GM19463 (cell line): ENCODE results near the gene PSD4.

Experiments
- ATAC-seq: cut with Tn5 transposase; IDR thresholded peaks from one replicate; pipeline ENCODE4 v1.9.1; 2021; ENCODE audit warnings: mild to moderate bottlenecking, moderate library complexity; ENCODE audit not compliant: unreplicated experiment

The PSD4 gene

DNA sequence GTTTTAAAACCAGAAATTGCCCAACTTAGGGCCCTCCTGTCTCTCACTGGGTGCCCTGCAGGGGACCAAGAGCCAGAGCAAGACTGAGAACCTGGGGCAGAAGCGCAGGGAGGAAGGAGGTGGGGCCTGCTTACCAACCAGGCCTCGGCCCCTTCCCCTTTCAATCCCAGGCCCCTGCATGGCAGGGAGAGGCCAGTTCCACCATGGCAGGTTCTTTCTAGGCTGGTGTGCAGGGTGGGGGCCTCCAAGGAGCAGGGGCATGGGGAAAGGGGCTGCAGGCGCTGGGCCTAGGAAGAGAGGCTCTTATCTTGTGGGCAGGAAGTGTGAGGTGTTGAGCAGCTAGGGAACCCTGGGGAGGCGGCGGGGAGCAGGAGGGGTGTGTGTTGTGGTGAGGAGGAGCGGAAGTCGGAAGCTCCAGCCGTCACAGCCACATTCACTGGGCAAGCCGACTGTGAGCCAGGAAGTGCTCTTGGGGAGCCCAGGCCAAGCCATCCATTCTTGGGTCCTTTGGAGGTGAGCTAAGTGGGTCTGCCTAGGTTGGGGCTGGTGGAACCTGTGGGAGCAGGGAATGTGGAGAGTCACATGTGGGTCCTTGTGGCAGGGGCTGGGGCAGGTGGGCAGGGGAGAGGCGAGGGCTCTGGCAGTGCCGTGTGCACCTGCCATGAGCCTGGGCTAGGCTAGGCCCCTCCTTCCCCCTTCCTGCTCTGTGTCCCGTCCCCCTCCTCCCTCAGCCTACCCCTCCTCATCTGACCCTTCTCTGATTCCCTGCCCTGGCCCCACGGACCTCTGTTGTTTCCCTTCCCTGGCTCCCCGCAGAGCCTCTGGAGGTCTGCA is at the start of gene PSD4:
TSS of gene PSD4 (plus strand) at position 430 of the 834 bp plus-strand sequence. CDS start 8,486 bp downstream, outside the sequence.
- ATAC-seq, result peak; percentile 82

DNA sequence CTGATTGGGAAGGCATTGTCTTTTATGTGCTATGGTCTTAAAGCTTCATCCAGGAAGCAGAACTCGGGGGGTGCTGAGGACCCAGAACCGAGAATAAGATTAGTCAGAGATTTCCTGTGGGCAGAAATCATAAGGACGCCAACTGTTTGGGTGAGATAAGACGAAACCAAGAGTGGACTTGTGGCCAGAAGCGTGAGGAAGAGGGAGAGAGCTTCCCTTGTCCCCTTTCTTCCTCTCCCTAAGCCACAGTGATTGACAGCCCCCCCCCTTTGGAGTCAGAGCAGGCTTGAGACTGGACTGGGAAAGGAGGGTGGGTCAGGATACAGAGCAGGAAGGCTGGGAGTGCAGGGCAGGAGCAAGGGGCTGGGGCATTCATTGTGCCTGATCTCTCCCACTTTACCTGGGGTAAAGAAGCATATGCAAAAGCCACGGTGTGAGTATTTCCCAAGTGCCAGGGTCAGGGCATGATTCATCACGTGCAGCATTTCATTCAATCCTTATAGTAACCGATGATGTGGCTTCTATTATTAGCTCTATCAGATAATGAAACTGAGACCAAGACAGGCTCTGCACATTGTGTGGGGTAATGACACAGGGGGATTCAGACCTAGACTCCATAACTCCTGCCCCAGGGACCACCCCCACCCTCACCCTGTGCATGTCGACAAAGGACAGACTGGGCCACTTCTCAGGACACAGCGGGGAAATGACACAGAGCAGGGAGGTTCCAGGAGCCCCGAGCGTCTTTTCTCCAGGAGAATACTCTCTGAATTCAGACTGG is 49.4 kb upstream of the PSD4 start:
- ATAC-seq, result peak; percentile 55

GRCh38 chr2:113124984-113125855 is 48.6 kb upstream of the PSD4 start:
- ATAC-seq, result no peak

DNA sequence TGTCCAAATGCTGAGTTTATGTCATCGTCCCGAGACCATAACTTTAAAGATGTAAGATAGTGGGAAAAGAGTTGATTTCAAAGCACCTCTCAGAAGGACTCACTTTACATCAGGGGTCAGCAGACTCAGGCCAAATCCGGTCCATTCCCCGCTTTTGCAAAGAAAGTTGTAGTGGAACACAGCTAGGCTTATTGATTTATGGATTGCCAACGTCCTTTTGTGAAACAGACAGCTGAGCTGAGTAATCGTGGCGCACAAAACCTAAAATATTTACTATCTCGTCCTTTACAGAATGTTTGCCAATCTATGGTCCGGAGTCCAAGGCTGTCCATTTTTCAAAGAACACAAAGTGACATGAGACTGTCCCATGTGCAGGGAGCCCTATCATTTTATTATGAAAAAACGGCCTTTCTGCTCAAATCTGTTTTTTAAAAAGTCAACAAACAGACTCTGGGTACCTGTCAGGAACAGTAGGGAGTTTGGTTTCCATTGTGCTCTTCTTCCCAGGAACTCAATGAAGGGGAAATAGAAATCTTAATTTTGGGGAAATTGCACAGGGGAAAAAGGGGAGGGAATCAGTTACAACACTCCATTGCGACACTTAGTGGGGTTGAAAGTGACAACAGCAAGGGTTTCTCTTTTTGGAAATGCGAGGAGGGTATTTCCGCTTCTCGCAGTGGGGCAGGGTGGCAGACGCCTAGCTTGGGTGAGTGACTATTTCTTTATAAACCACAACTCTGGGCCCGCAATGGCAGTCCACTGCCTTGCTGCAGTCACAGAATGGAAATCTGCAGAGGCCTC is 46.7 kb upstream of the PSD4 start, which contains the start of gene IL1RN:
TSS of gene IL1RN (plus strand) at position 754 of the 801 bp plus-strand sequence. CDS start at position 781, 27 bp downstream.
- no peak for ATAC-seq

GRCh38 chr2:113127646-113128570 is 45.9 kb upstream of the PSD4 start:
- no peak for ATAC-seq

DNA sequence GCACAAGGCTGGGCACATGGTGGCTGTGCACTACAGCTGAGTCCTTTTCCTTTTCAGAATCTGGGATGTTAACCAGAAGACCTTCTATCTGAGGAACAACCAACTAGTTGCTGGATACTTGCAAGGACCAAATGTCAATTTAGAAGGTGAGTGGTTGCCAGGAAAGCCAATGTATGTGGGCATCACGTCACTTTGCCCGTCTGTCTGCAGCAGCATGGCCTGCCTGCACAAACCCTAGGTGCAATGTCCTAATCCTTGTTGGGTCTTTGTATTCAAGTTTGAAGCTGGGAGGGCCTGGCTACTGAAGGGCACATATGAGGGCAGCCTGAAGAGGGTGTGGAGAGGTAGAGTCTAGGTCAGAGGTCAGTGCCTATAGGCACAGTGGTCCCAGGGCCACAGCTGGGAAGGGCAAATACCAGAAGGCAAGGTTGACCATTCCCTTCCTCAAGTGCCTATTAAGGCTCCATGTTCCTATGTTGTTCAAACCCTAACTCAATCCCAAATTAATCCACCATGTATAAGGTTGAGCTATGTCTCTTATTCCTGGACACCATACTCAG is 44.2 kb upstream of the PSD4 start:
- no peak for ATAC-seq

DNA sequence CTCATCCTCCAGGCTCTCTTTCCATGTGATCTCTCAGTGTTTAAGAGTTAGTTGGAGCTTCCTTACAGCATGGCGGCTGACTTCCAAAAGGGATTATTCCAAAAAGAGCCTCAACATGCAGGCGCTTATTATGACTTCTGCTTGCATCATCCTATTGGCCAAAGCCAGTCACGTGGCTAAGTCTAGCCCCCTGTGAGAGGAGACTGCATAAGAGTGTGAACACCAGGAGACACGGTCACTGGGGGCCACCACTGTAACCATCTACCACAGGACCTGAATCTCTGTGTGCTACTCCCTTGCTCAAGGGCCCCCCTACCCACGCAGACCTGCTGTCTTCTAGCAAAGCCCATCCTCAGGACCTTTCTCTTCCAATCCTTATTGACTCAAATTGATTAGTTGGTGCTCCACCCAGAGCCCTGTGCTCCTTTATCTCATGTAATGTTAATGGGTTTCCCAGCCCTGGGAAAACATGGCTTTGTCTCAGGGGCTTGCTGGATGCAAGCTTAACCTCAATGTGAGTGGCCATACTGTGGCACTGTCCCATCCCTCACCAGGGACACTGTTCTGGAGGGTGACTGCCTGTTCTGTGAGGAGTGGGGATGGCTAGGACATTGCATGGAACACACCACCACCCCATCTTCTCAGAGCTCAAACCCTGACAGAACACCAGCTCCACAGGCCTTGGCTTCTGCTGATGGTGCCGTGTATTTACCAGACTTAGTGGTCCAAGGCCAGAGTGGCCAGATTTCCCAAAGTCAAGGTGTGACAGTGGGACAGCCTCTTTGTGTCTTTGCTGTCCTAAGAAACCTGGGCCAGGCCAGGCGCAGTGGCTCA is 42.2 kb upstream of the PSD4 start:
- ATAC-seq, result no peak

GRCh38 chr2:113132414-113133021 is 41.3 kb upstream of the PSD4 start:
- ATAC-seq, result no peak

DNA sequence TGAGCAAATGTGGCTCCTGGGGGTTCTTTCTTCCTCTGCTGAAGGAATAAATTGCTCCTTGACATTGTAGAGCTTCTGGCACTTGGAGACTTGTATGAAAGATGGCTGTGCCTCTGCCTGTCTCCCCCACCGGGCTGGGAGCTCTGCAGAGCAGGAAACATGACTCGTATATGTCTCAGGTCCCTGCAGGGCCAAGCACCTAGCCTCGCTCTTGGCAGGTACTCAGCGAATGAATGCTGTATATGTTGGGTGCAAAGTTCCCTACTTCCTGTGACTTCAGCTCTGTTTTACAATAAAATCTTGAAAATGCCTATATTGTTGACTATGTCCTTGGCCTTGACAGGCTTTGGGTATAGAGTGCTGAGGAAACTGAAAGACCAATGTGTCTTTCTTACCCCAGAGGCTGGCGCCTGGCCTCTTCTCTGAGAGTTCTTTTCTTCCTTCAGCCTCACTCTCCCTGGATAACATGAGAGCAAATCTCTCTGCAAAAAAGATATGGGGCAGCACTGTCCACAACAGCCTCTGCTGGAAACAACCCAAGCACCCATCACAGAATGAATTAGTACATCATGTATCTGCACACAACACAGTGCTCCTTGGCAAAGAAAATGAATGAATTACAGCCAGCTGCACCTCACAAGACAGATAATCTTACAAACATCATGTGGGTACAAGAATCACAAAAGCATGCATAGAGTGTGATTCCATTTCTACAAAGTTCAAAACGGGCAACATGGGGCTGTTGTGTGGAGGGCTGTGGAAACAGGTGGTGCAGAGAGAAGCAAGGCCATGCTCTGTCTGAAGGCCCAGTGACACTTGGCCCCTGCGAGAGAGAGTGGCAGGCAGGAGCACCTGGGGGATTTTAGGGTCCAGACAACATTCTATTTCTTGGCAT is 39.8 kb upstream of the PSD4 start:
- no peak for ATAC-seq

DNA sequence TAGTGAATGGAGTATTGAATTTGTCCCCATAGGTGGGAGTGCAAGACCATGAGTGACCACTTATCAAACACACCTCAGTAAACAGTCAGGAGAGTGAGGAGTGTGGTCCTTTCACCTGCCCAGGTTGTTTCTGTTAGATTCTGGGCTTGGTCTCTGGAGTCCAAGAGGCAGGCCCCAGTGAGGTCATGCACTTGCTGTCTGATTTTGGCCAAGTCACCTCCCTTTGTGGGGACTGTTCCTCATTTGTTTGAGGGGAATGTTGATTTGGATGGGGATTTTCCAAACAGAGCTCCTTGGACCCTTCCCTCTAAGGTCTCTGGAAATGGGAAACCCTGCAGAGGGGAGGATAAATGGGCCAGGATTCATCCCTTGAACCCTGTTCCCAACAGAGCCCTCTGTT is 39.1 kb upstream of the PSD4 start:
- ATAC-seq, result no peak

DNA sequence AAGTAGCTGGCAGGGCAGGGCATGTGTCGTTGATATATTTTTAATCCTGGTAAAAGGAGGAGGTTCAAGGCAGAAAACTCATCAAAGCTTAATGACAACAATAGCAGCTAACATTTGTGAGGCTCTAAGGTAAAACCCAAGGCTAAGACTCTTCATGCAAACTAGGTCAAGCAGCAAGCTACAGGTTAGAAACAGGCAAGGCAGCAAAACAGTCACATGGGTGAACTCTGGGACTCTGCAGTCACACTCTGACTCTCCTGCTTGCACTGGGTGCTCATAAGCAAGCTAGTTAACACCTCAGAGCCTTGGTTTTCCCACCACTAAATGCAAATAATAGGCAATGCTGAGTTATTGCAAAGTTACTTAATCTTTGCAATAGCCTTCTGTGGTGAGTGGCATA is 38.5 kb upstream of the PSD4 start:
- ATAC-seq, result no peak

GRCh38 chr2:113136828-113137775 is 36.7 kb upstream of the PSD4 start:
- no peak for ATAC-seq

DNA sequence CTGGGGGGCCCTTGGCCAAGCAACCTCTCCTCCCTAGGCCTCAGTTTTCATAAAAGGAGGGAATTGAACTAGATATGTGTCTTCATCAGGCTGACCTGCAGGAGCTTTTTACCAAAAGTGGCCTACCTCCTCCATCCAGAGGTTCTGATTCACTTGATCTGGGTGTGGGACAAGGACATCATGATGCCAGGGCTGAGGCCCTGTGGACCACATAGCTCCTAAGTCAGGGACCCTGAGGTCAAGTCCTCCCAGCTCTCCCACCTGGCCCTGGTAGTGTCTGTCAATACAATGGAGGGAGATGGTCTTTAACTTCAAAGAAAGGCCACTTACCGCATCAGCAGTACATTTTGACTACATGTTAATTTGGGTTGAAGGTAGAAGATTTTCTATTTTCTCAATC is 35.9 kb upstream of the PSD4 start:
- ATAC-seq, result no peak

DNA sequence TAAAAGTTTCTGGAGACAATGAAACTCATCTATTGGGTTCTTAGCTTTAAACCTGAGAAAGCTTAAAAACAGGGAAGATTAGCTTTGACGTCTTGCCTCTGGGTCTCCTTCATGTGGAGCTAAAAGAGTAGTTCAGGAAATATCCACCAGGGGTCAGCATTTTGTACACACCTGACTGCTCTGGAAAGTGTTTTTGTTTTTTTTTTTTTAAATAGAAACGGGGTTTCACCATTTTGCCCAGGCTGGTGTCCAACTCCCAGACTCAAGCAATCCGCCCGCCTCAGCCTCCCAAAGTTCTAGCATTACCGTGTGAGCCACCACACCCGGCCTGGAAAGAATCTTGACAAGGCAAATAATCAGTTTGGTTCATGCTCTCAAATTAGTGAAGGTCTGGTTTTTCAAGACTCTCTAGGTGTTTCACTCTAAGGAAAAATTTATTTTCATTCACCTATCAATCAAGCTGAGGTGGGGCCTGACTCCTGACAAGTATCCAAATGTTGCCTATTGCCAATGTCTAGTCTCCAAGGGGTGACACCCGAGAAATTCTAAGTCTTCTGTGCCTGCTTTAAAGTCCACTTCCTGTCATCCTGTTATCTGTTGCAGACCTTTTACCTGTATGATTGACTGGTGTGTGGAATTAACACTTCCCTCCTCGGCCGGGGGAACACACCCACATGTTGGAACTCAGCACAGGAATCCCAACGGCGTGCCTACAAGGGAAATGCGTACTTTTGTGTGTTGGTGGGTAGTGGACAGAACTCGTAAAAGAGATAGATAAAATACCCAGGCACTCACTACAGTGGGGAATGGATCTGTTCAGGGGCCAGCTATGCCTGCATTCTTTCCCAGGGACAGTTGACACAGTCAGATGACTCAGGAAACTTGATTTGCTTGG is 35.1 kb upstream of the PSD4 start:
- ATAC-seq, result peak; percentile 66
